ENCODE data around the gene DHCR7.

The DHCR7 gene

GRCh38 chr11:71399341-71399740, 48.9 kb downstream of the DHCR7 start:
- Histone ChIP-seq H3K27ac (ENCODE audit: low read depth in 2 of 2, low read length in 2 of 2) (no peak overlapping the region), H3K4me3 (ENCODE audit: low read length in 2 of 2) (no peak overlapping the region), H3K9me3 (ENCODE audit: control insufficient read depth in 2 of 2, low read length in 2 of 2) (no peaks in the 10 kb centered on the region), H3K36me3 (ENCODE audit: control insufficient read depth in 2 of 2, insufficient read depth in 2 of 2, low read length in 2 of 2) (no peaks in the 10 kb centered on the region), H3K27me3 (ENCODE audit: control insufficient read depth in 2 of 2, insufficient read depth in 2 of 2, low read length in 2 of 2) (no peaks in the 10 kb centered on the region), H3K4me1 (ENCODE audit: control insufficient read depth in 2 of 2, insufficient read depth in 2 of 2, low read length in 2 of 2) (peaks cover 0 to 2% of the 10 kb centered on the region in 2 donors), H3K9ac (ENCODE audit: low read depth in 1 of 2, low read length in 2 of 2) (no peak overlapping the region)

GRCh38 chr11:71397961-71398360, 50.2 kb downstream of the DHCR7 start:
- Histone ChIP-seq H3K27ac (ENCODE audit: low read depth in 2 of 2, low read length in 2 of 2) (no peak overlapping the region), H3K4me3 (ENCODE audit: low read length in 2 of 2) (no peak overlapping the region), H3K9me3 (ENCODE audit: control insufficient read depth in 2 of 2, low read length in 2 of 2) (no peaks in the 10 kb centered on the region), H3K27me3 (ENCODE audit: control insufficient read depth in 2 of 2, insufficient read depth in 2 of 2, low read length in 2 of 2) (no peaks in the 10 kb centered on the region), H3K36me3 (ENCODE audit: control insufficient read depth in 2 of 2, insufficient read depth in 2 of 2, low read length in 2 of 2) (no peaks in the 10 kb centered on the region), H3K4me1 (ENCODE audit: control insufficient read depth in 2 of 2, insufficient read depth in 2 of 2, low read length in 2 of 2) (peaks cover 0 to 2% of the 10 kb centered on the region in 2 donors), H3K9ac (ENCODE audit: low read depth in 1 of 2, low read length in 2 of 2) (no peak overlapping the region)

DNA sequence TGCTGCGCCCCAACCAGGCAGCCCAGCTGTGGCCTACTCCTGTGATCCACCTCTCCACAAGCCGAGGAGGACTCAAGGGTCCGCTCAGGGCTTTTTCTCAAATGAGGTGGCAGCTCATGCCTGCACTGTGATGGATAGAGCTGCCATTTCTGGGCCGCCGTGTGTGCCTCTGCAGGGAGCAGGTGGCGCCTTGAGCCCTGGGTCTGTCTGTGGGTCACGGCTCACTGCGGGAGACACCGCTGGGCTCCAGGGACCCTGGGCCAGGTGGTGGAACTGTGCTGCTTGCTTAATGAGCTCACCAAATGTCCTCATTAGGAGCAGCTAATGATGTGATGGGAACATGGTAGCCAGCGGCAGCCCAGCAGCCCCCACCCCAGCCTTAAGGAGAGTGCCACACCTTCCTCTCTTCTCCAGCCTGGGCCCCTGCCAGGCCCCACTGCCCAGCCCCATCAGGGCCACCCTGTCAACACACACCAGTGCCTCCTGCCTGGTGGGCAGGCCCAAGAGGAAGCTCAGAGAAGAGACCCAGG, 50.8 kb downstream of the DHCR7 start:
- H3K4me1 ChIP-seq (ENCODE audit: control insufficient read depth in 2 of 2, insufficient read depth in 2 of 2, low read length in 2 of 2), result peaks cover 0 to 2% of the 10 kb centered on the region in 2 donors
- H3K36me3 ChIP-seq (ENCODE audit: control insufficient read depth in 2 of 2, insufficient read depth in 2 of 2, low read length in 2 of 2), result no peaks in the 10 kb centered on the region
- no peak overlapping the region for H3K27ac ChIP-seq (ENCODE audit: low read depth in 2 of 2, low read length in 2 of 2)
- no peak overlapping the region for H3K4me3 ChIP-seq (ENCODE audit: low read length in 2 of 2)
- no peaks in the 10 kb centered on the region for H3K9me3 ChIP-seq (ENCODE audit: control insufficient read depth in 2 of 2, low read length in 2 of 2)
- peaks cover 1 to 2% of the 10 kb centered on the region in 2 donors for H3K27me3 ChIP-seq (ENCODE audit: control insufficient read depth in 2 of 2, insufficient read depth in 2 of 2, low read length in 2 of 2)
- H3K9ac ChIP-seq (ENCODE audit: low read depth in 1 of 2, low read length in 2 of 2), result no peak overlapping the region

DNA sequence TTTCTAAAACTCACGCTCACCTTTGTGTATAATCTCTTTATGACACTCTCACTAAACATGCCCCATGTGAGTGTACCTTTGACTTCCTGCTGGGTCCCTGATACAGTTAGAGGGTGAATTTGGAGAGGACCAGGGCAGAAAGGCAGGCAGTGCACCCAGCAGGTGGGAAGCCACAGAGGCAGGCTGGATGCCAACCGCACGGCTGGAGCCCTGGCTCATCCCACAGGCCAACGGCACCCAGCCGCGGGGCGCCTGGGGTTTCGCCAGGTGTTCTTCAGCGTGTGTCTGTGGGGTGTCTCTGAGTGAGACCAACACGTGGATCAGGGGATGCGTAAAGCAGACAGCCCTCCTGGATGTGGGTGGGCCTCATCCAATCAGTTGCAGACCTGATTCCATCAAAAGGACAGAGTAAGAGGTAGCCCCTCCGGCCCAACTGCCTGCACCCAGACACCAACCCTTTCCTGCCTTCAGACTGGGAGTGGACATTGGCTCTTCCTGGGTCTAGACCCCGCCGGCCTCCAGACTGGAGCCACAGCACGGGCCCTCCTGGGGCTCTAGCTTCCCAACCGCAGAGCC, 51.6 kb downstream of the DHCR7 start:
- Histone ChIP-seq H3K4me1 (ENCODE audit: control insufficient read depth in 2 of 2, insufficient read depth in 2 of 2, low read length in 2 of 2) (no peaks in the 10 kb centered on the region), H3K9me3 (ENCODE audit: control insufficient read depth in 2 of 2, low read length in 2 of 2) (no peaks in the 10 kb centered on the region), H3K27ac (ENCODE audit: low read depth in 2 of 2, low read length in 2 of 2) (no peak overlapping the region), H3K9ac (ENCODE audit: low read depth in 1 of 2, low read length in 2 of 2) (no peak overlapping the region), H3K36me3 (ENCODE audit: control insufficient read depth in 2 of 2, insufficient read depth in 2 of 2, low read length in 2 of 2) (no peaks in the 10 kb centered on the region), H3K27me3 (ENCODE audit: control insufficient read depth in 2 of 2, insufficient read depth in 2 of 2, low read length in 2 of 2) (peaks cover 3% of the 10 kb centered on the region in 2 donors), H3K4me3 (ENCODE audit: low read length in 2 of 2) (no peak overlapping the region)

- peaks cover 3 to 6% of the 10 kb centered on the region in 2 donors for H3K27me3 ChIP-seq (ENCODE audit: control insufficient read depth in 2 of 2, insufficient read depth in 2 of 2, low read length in 2 of 2)
- H3K4me1 ChIP-seq (ENCODE audit: control insufficient read depth in 2 of 2, insufficient read depth in 2 of 2, low read length in 2 of 2), result no peaks in the 10 kb centered on the region
- no peaks in the 10 kb centered on the region for H3K36me3 ChIP-seq (ENCODE audit: control insufficient read depth in 2 of 2, insufficient read depth in 2 of 2, low read length in 2 of 2)
- H3K9me3 ChIP-seq (ENCODE audit: control insufficient read depth in 2 of 2, low read length in 2 of 2), result no peaks in the 10 kb centered on the region
- no peak overlapping the region for H3K9ac ChIP-seq (ENCODE audit: low read depth in 1 of 2, low read length in 2 of 2)
- H3K27ac ChIP-seq (ENCODE audit: low read depth in 2 of 2, low read length in 2 of 2), result no peak overlapping the region
- no peak overlapping the region for H3K4me3 ChIP-seq (ENCODE audit: low read length in 2 of 2)
Observed at GRCh38 chr11:71395774-71396173, 52.4 kb downstream of the DHCR7 start.

DNA sequence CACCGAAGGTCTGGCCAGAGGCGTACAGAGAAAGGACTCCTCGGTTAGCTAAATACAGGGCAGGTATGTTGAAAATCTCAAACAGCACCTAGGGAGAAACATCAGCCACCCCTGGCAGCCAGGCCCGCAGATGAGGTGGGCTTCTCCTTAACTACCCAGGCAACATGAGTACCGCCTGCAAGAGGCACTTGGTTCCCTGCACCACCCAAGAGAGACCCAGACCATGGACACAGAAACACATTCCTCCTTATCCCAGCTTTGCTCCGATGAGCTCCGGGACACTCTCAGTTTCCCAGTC, 53.0 kb downstream of the DHCR7 start:
- Histone ChIP-seq H3K4me1 (ENCODE audit: control insufficient read depth in 2 of 2, insufficient read depth in 2 of 2, low read length in 2 of 2) (no peaks in the 10 kb centered on the region), H3K27ac (ENCODE audit: low read depth in 2 of 2, low read length in 2 of 2) (no peak overlapping the region), H3K9ac (ENCODE audit: low read depth in 1 of 2, low read length in 2 of 2) (no peak overlapping the region), H3K36me3 (ENCODE audit: control insufficient read depth in 2 of 2, insufficient read depth in 2 of 2, low read length in 2 of 2) (no peaks in the 10 kb centered on the region), H3K9me3 (ENCODE audit: control insufficient read depth in 2 of 2, low read length in 2 of 2) (no peaks in the 10 kb centered on the region), H3K4me3 (ENCODE audit: low read length in 2 of 2) (no peak overlapping the region), H3K27me3 (ENCODE audit: control insufficient read depth in 2 of 2, insufficient read depth in 2 of 2, low read length in 2 of 2) (peaks cover 3 to 6% of the 10 kb centered on the region in 2 donors)

- Histone ChIP-seq H3K9ac (ENCODE audit: low read depth in 1 of 2, low read length in 2 of 2) (no peak overlapping the region), H3K4me1 (ENCODE audit: control insufficient read depth in 2 of 2, insufficient read depth in 2 of 2, low read length in 2 of 2) (no peaks in the 10 kb centered on the region), H3K27ac (ENCODE audit: low read depth in 2 of 2, low read length in 2 of 2) (no peak overlapping the region), H3K36me3 (ENCODE audit: control insufficient read depth in 2 of 2, insufficient read depth in 2 of 2, low read length in 2 of 2) (no peaks in the 10 kb centered on the region), H3K27me3 (ENCODE audit: control insufficient read depth in 2 of 2, insufficient read depth in 2 of 2, low read length in 2 of 2) (peaks cover 3 to 6% of the 10 kb centered on the region in 2 donors), H3K4me3 (ENCODE audit: low read length in 2 of 2) (no peak overlapping the region), H3K9me3 (ENCODE audit: control insufficient read depth in 2 of 2, low read length in 2 of 2) (no peaks in the 10 kb centered on the region)
Observed at GRCh38 chr11:71393283-71393682, 54.9 kb downstream of the DHCR7 start.

DNA sequence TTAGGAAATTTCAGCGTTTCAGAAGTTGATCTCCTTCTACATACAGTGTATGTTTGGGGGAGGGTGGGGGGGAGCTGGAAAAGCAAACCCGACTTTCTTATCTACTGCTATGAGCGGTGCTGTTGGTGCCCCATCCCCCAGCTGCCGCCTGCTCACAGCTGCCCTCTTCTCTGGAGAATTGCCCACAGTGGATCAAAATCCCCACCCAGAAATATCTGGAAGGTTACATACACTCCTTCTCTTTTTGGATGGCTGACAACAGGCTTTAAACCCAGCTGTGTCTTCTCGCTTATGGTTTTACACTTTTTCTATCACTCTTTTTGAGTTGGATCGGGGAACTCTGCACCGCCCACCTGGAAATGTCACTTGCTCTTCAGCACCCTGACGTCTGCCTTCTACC, 56.4 kb downstream of the DHCR7 start:
- H3K36me3 ChIP-seq (ENCODE audit: control insufficient read depth in 2 of 2, insufficient read depth in 2 of 2, low read length in 2 of 2), result no peaks in the 10 kb centered on the region
- H3K27me3 ChIP-seq (ENCODE audit: control insufficient read depth in 2 of 2, insufficient read depth in 2 of 2, low read length in 2 of 2), result peaks cover 3 to 6% of the 10 kb centered on the region in 2 donors
- no peak overlapping the region for H3K9ac ChIP-seq (ENCODE audit: low read depth in 1 of 2, low read length in 2 of 2)
- H3K4me3 ChIP-seq (ENCODE audit: low read length in 2 of 2), result no peak overlapping the region
- H3K9me3 ChIP-seq (ENCODE audit: control insufficient read depth in 2 of 2, low read length in 2 of 2), result no peaks in the 10 kb centered on the region
- no peaks in the 10 kb centered on the region for H3K4me1 ChIP-seq (ENCODE audit: control insufficient read depth in 2 of 2, insufficient read depth in 2 of 2, low read length in 2 of 2)
- H3K27ac ChIP-seq (ENCODE audit: low read depth in 2 of 2, low read length in 2 of 2), result no peak overlapping the region

GRCh38 chr11:71391352-71391751, 56.8 kb downstream of the DHCR7 start:
- H3K36me3 ChIP-seq (ENCODE audit: control insufficient read depth in 2 of 2, insufficient read depth in 2 of 2, low read length in 2 of 2), result no peaks in the 10 kb centered on the region
- no peak overlapping the region for H3K9ac ChIP-seq (ENCODE audit: low read depth in 1 of 2, low read length in 2 of 2)
- no peak overlapping the region for H3K4me3 ChIP-seq (ENCODE audit: low read length in 2 of 2)
- H3K4me1 ChIP-seq (ENCODE audit: control insufficient read depth in 2 of 2, insufficient read depth in 2 of 2, low read length in 2 of 2), result no peaks in the 10 kb centered on the region
- no peak overlapping the region for H3K27ac ChIP-seq (ENCODE audit: low read depth in 2 of 2, low read length in 2 of 2)
- no peaks in the 10 kb centered on the region for H3K9me3 ChIP-seq (ENCODE audit: control insufficient read depth in 2 of 2, low read length in 2 of 2)
- peaks cover 3 to 6% of the 10 kb centered on the region in 2 donors for H3K27me3 ChIP-seq (ENCODE audit: control insufficient read depth in 2 of 2, insufficient read depth in 2 of 2, low read length in 2 of 2)

DNA sequence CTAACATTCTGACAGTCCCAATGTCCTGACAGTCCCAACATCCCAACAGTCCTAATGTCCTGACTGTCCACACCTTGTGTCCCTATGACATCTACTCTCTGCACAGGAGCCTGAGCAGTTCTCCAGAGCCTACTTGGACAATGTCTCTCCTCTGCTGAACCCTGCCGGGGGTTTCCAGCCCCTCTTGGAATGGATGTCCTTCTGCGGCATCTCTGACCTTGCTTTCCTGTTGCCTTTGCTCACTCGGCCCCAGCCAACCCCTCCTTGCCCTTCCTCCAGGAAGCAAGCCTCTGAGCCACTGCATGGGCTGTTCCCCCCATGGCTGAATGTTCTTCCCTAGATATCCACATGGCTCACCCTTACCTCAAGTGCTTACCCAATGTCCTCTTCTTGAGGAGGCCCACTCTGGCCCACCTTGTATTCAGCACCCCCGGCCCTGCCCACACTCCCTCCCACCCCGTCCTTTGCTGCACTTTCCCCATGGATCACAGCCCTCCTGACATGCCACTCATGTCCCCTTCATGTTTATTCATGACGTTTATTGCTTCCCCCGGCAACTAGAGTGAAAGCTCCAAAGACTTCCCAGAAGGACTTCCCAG, 59.5 kb downstream of the DHCR7 start:
- H3K9ac ChIP-seq (ENCODE audit: low read depth in 1 of 2, low read length in 2 of 2), result no peak overlapping the region
- no peak overlapping the region for H3K4me3 ChIP-seq (ENCODE audit: low read length in 2 of 2)
- H3K36me3 ChIP-seq (ENCODE audit: control insufficient read depth in 2 of 2, insufficient read depth in 2 of 2, low read length in 2 of 2), result no peaks in the 10 kb centered on the region
- H3K27ac ChIP-seq (ENCODE audit: low read depth in 2 of 2, low read length in 2 of 2), result no peak overlapping the region
- H3K9me3 ChIP-seq (ENCODE audit: control insufficient read depth in 2 of 2, low read length in 2 of 2), result no peaks in the 10 kb centered on the region
- H3K27me3 ChIP-seq (ENCODE audit: control insufficient read depth in 2 of 2, insufficient read depth in 2 of 2, low read length in 2 of 2), result peaks cover 3 to 6% of the 10 kb centered on the region in 2 donors
- H3K4me1 ChIP-seq (ENCODE audit: control insufficient read depth in 2 of 2, insufficient read depth in 2 of 2, low read length in 2 of 2), result no peaks in the 10 kb centered on the region
